Colonic mucosa (tissue), 4 donors: ENCODE data around the gene SMG1. TPM values are rescaled to one million over a fixed set of nuclear protein-coding genes. Genes with fewer than 3 reads are reported as not detected.
"Not testable (repeated sequence)": the region's sequence is repeated elsewhere in the genome, so short reads cannot be mapped to it uniquely, and the experiment has no call there.

Experiments used
- DNase-seq: peaks from one replicate; pipeline ENCODE4 v3.0.0-alpha.2; 2020
- H3K27ac ChIP-seq: fragments of 200-600 bp; one replicate; pipeline ENCODE4 v1.8.0; 2021
- H3K27me3 ChIP-seq: fragments of 200-600 bp; one replicate; pipeline ENCODE4 v1.8.0; 2021
- H3K36me3 ChIP-seq: fragments of 200-600 bp; one replicate; pipeline ENCODE4 v1.8.0; 2021
- H3K4me1 ChIP-seq: fragments of 200-600 bp; one replicate; pipeline ENCODE4 v1.8.0; 2021; ENCODE audit warnings: mild to moderate bottlenecking
- H3K4me3 ChIP-seq: fragments of 200-600 bp; one replicate; pipeline ENCODE4 v1.8.0; 2021
- H3K9ac ChIP-seq, 2 donors: one replicate each; pipeline ENCODE4 v1.7.0; 2013; ENCODE audit warnings: control low read depth in 2 of 2, low read depth in 2 of 2, low read length in 2 of 2
- H3K9me3 ChIP-seq: fragments of 200-600 bp; one replicate; pipeline ENCODE4 v1.8.0; 2021
- intact Hi-C: fragments of 100-400 bp; cut with DNase I; formaldehyde crosslinking; loops from one replicate; pipeline ENCODE4 v1.14.1; 2022
- total RNA-seq, 2 donors: library from RNA; stranded (reverse); fragmentation: NEBNext Ultra II Directional in 1 of 2; extraction: Animal tissue kit (Norgen Biotek cat#: 25700) in 1 of 2; gene quantifications; one replicate each; pipeline ENCODE4 v1.2.1, GENCODE V29; 2021
- TF ChIP-seq, protein P1 (sequence below): fragments of 200-600 bp; IDR thresholded peaks from one replicate; pipeline ENCODE4 v1.8.0; 2022; ENCODE audit warnings: antibody characterized with exemption, mild to moderate bottlenecking
- donor health status: healthy.
- donor health status: DM: no; HTN: no; CAD: no.
- donor health status: DM: no; HTN: no; CAD: no.

The SMG1 gene
- total RNA-seq, 2 donors from 2014 or later: 73.6 to 83.3 TPM

- intact Hi-C loops: no loop called here
- Histone ChIP-seq H3K4me1 (no peaks in the 10 kb centered on the region), H3K36me3 (no peaks in the 10 kb centered on the region), H3K9me3 (no peaks in the 10 kb centered on the region), H3K9ac (no peak overlapping the region), H3K27ac (no peak overlapping the region), H3K27me3 (no peaks in the 10 kb centered on the region), H3K4me3 (no peak overlapping the region)
- TF ChIP-seq, protein P1, sequence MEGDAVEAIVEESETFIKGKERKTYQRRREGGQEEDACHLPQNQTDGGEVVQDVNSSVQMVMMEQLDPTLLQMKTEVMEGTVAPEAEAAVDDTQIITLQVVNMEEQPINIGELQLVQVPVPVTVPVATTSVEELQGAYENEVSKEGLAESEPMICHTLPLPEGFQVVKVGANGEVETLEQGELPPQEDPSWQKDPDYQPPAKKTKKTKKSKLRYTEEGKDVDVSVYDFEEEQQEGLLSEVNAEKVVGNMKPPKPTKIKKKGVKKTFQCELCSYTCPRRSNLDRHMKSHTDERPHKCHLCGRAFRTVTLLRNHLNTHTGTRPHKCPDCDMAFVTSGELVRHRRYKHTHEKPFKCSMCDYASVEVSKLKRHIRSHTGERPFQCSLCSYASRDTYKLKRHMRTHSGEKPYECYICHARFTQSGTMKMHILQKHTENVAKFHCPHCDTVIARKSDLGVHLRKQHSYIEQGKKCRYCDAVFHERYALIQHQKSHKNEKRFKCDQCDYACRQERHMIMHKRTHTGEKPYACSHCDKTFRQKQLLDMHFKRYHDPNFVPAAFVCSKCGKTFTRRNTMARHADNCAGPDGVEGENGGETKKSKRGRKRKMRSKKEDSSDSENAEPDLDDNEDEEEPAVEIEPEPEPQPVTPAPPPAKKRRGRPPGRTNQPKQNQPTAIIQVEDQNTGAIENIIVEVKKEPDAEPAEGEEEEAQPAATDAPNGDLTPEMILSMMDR: no peak
- no peak for DNase-seq
These were observed 39.3 kb upstream of the SMG1 start for GRCh38 chr16:18965555-18965954.

GRCh38 chr16:18959031-18959505, 32.9 kb upstream of the SMG1 start:
- Histone ChIP-seq H3K27me3 (no peaks in the 10 kb centered on the region), H3K4me3 (no peak overlapping the region), H3K9me3 (no peaks in the 10 kb centered on the region), H3K27ac (no peak overlapping the region), H3K36me3 (no peaks in the 10 kb centered on the region), H3K4me1 (no peaks in the 10 kb centered on the region), H3K9ac (no peak overlapping the region)
- DNase-seq: no peak
- intact Hi-C loops: no loop called here
- TF ChIP-seq, protein P1: no peak

- TF ChIP-seq, protein P1: no peak
- no peak overlapping the region for H3K9ac ChIP-seq
- no peaks in the 10 kb centered on the region for H3K4me1 ChIP-seq
- intact Hi-C loops: no loop called here
- no peak overlapping the region for H3K4me3 ChIP-seq
- no peaks in the 10 kb centered on the region for H3K36me3 ChIP-seq
- H3K27me3 ChIP-seq: no peaks in the 10 kb centered on the region
- no peak for DNase-seq
- H3K9me3 ChIP-seq: no peaks in the 10 kb centered on the region
- no peak overlapping the region for H3K27ac ChIP-seq
These were observed 32.4 kb upstream of the SMG1 start for GRCh38 chr16:18958621-18959029.

- H3K9ac ChIP-seq, H3K4me3 ChIP-seq, intact Hi-C loops, H3K27ac ChIP-seq, H3K27me3 ChIP-seq, H3K36me3 ChIP-seq, H3K9me3 ChIP-seq, DNase-seq, H3K4me1 ChIP-seq: not testable (repeated sequence)
These were observed 30.5 kb upstream of the SMG1 start for GRCh38 chr16:18956658-18957241.

- H3K9ac ChIP-seq: not testable (repeated sequence)
These were observed 29.8 kb upstream of the SMG1 start for GRCh38 chr16:18955874-18956580.

GRCh38 chr16:18953547-18953946, 27.3 kb upstream of the SMG1 start:
- intact Hi-C loops: no loop called here
- no peaks in the 10 kb centered on the region for H3K9me3 ChIP-seq

More at GRCh38 chr16:18955874-18956580, 29.8 kb upstream of the SMG1 start:
- intact Hi-C loops, H3K9me3 ChIP-seq, DNase-seq, H3K36me3 ChIP-seq, H3K4me1 ChIP-seq, H3K27me3 ChIP-seq, H3K27ac ChIP-seq, H3K4me3 ChIP-seq: not testable (repeated sequence)

More at GRCh38 chr16:18953547-18953946, 27.3 kb upstream of the SMG1 start:
- DNase-seq: no peak
- no peaks in the 10 kb centered on the region for H3K27me3 ChIP-seq
- H3K9ac ChIP-seq: no peak overlapping the region
- TF ChIP-seq, protein P1: no peak
- H3K4me3 ChIP-seq: no peak overlapping the region
- H3K36me3 ChIP-seq: no peaks in the 10 kb centered on the region
- H3K27ac ChIP-seq: no peak overlapping the region
- no peaks in the 10 kb centered on the region for H3K4me1 ChIP-seq
